Ovary (tissue), 9 donors: ENCODE data around the gene ST3GAL3. TPM values are rescaled to one million over a fixed set of nuclear protein-coding genes. Genes with fewer than 3 reads are reported as not detected.

Experiments
- DNase-seq, 5 donors: peaks; one replicate each; pipeline ENCODE4 v3.0.0-alpha.2; 2019 to 2020
- H3K27ac ChIP-seq, 2 donors: fragments of 200-600 bp; one replicate each; pipeline versions ENCODE4 v1.5.1 to v1.8.0; 2019 to 2022
- H3K27me3 ChIP-seq: fragments of 200-600 bp; one replicate; pipeline ENCODE4 v1.8.0; 2022
- H3K36me3 ChIP-seq: fragments of 200-600 bp; sonication (generic); one replicate; pipeline ENCODE4 v1.5.1; 2019
- H3K4me1 ChIP-seq: one replicate; pipeline ENCODE4 v1.8.1; 2013; ENCODE audit warnings: mild to moderate bottlenecking, moderate library complexity; ENCODE audit not compliant: insufficient read depth
- H3K4me3 ChIP-seq: fragments of 200-600 bp; sonication (generic); one replicate; pipeline ENCODE4 v1.5.1; 2017
- H3K9me3 ChIP-seq, 2 donors: fragments of 200-600 bp in 1 of 2; sonication (generic) in 1 of 2; one replicate each; pipeline versions ENCODE4 v1.5.1 to v1.8.1; 2013 to 2019; ENCODE audit warnings: mild to moderate bottlenecking in 1 of 2, moderate library complexity in 1 of 2
- CTCF ChIP-seq, 3 donors: fragments of 450-650 bp in 2 of 3; fragments of 200-600 bp in 1 of 3; IDR thresholded peaks; one replicate each; pipeline versions ENCODE4 v1.5.1 to v1.8.0; 2016 to 2022; ENCODE audit warnings: antibody characterized with exemption in 3 of 3, mild to moderate bottlenecking in 1 of 3
- EP300 ChIP-seq: sonication (generic); formaldehyde crosslinking; IDR thresholded peaks from one replicate; pipeline ENCODE4 v1.6.1; 2017; ENCODE audit warnings: antibody characterized with exemption
- POLR2A ChIP-seq: fragments of 450-650 bp; IDR thresholded peaks from one replicate; pipeline ENCODE4 v1.6.1; 2017; ENCODE audit warnings: antibody characterized with exemption, mild to moderate bottlenecking, moderate library complexity
- WGBS, 3 donors: extraction: QIAGEN DNeasy Blood & Tissue Kit in 1 of 3; methylation state at CpG; one replicate each; pipeline versions ENCODE4 v1.1.5 to v1.1.7; 2013 to 2017; 5-methylcytosine and 5-hydroxymethylcytosine counted together
- intact Hi-C, 4 donors: fragments of 100-400 bp; cut with DNase I; formaldehyde crosslinking; loops; one replicate each; pipeline versions ENCODE4 v1.11.0 to v1.15.1; 2022 to 2023
- polyA plus RNA-seq, 2 donors: library from polyadenylated mRNA; stranded (reverse); fragments of 200-250 nt in 1 of 2; fragments of 350-450 nt in 1 of 2; fragmentation: Illumina TruSeq in 1 of 2; extraction: RNeasy Lipid Tissue Mini Kit (QIAGEN cat#74804) in 1 of 2; gene quantifications; one replicate each; pipeline ENCODE4 v1.2.3, GENCODE V29; 2013 to 2014
- total RNA-seq, 7 donors: library from RNA; depleted of rRNA in 2 of 7; stranded (reverse); fragments of >200 nt in 2 of 7; fragmentation: NEBNext Ultra II Directional in 3 of 7; extraction: Animal tissue kit (Norgen Biotek cat#: 25700) in 3 of 7; gene quantifications; one replicate each; pipeline versions ENCODE4 v1.1.0 to v1.2.4, GENCODE V29; 2016 to 2023
- donor health status: DM: no; HTN: no; CAD: no; lungs with moderate emphysema.
- donor health status: DM: no; HTN: no; CAD: no.
- donor health status: Bipolar disorder and iron deficiency.
- donor health status: DM: yes; HTN: yes; CAD: no.
- donor health status: DM: no; HTN: no; CAD: no.
- donor health status: DM: yes; HTN: yes; CAD: no.

ST3GAL3 gene
- total and polyA plus RNA-seq, 9 donors, result 11.4 to 43.3 (median 27.1) TPM

GRCh38 chr1:43786960-43787359, 79.6 kb downstream of the ST3GAL3 start:
- Histone ChIP-seq H3K9me3 (no peaks in the 10 kb centered on the region), H3K27me3 (no peaks in the 10 kb centered on the region), H3K4me1 (peaks cover 7% of the 10 kb centered on the region), H3K4me3 (no peak overlapping the region), H3K27ac (no peak overlapping the region), H3K36me3 (no peaks in the 10 kb centered on the region)
- WGBS, 3 donors, result 13 to 23% (median 19%) methylated on average over 1 of the region's 1 CpG
- TF ChIP-seq POLR2A (no peak), CTCF (IDR thresholded peaks at IDR 0.05) (no peak), EP300 (no peak)
- DNase-seq, result no peak
- intact Hi-C loops, result no loop called here

GRCh38 chr1:43789604-43790550, 82.5 kb downstream of the ST3GAL3 start:
- intact Hi-C loops, result no loop called here
- no peak overlapping the region for H3K27ac ChIP-seq

GRCh38 chr1:43791243-43791642, 83.9 kb downstream of the ST3GAL3 start:
- WGBS, 3 donors, result 96 to 100% (median 100%) methylated on average over 2 of the region's 2 CpGs
- H3K27ac ChIP-seq, result no peak overlapping the region
- intact Hi-C loops, result no loop called here
- H3K36me3 ChIP-seq, result no peaks in the 10 kb centered on the region
- no peak overlapping the region for H3K4me3 ChIP-seq
- no peaks in the 10 kb centered on the region for H3K9me3 ChIP-seq
- H3K27me3 ChIP-seq, result no peaks in the 10 kb centered on the region
- no peak for DNase-seq
- TF ChIP-seq EP300 (no peak), POLR2A (no peak), CTCF (IDR thresholded peaks at IDR 0.05) (no peak)
- peaks cover 4% of the 10 kb centered on the region for H3K4me1 ChIP-seq

More at GRCh38 chr1:43789604-43790550, 82.5 kb downstream of the ST3GAL3 start:
- Histone ChIP-seq H3K27me3 (no peaks in the 10 kb centered on the region), H3K36me3 (no peaks in the 10 kb centered on the region), H3K4me1 (peaks cover 5% of the 10 kb centered on the region), H3K9me3 (no peaks in the 10 kb centered on the region), H3K4me3 (no peak overlapping the region)
- 87 to 96% (median 92%) methylated on average over 3 of the region's 3 CpGs for WGBS, 3 donors
- DNase-seq, result no peak
- no peak for TF ChIP-seq EP300
- no peak for TF ChIP-seq POLR2A
- no peak for TF ChIP-seq CTCF (IDR thresholded peaks at IDR 0.05)

GRCh38 chr1:43796111-43796581, 88.8 kb downstream of the ST3GAL3 start:
- H3K9me3 ChIP-seq, result no peaks in the 10 kb centered on the region
- no peak for DNase-seq
- WGBS, 3 donors, result 27 to 53% (median 41%) methylated on average over 1 of the region's 1 CpG
- H3K27me3 ChIP-seq, result no peaks in the 10 kb centered on the region
- intact Hi-C loops, result no loop called here
- H3K36me3 ChIP-seq, result no peaks in the 10 kb centered on the region
- no peak overlapping the region for H3K27ac ChIP-seq
- TF ChIP-seq POLR2A (no peak), CTCF (IDR thresholded peaks at IDR 0.05) (no peak), EP300 (no peak)
- no peaks in the 10 kb centered on the region for H3K4me1 ChIP-seq
- no peak overlapping the region for H3K4me3 ChIP-seq
